Urothelium cell line (cell line): ENCODE measurements around the gene SRGAP2C.
A peak's percentile ranks its signal among the peaks of the same experiment; 100 is the strongest.
"Not testable (repeated sequence)": the region's sequence is repeated elsewhere in the genome, so short reads cannot be mapped to it uniquely, and the experiment has no call there.

Experiments
- DNase-seq: peaks from one replicate; pipeline ENCODE4 v3.0.0; 2011; ENCODE audit warnings: low spot score, mixed read lengths
- FAIRE-seq: peaks from 2 replicates; lab custom pipeline; 2011; peaks lifted over from hg19 to GRCh38; lab: Jason Lieb, UNC

Gene SRGAP2C

GRCh38 chr1:121362234-121362883 lies 177.6 kb downstream of the SRGAP2C start:
- not testable (repeated sequence) for DNase-seq, FAIRE-seq

- DNase-seq, FAIRE-seq: not testable (repeated sequence)
These were observed 180.5 kb downstream of the SRGAP2C start for GRCh38 chr1:121365316-121365715.

DNA sequence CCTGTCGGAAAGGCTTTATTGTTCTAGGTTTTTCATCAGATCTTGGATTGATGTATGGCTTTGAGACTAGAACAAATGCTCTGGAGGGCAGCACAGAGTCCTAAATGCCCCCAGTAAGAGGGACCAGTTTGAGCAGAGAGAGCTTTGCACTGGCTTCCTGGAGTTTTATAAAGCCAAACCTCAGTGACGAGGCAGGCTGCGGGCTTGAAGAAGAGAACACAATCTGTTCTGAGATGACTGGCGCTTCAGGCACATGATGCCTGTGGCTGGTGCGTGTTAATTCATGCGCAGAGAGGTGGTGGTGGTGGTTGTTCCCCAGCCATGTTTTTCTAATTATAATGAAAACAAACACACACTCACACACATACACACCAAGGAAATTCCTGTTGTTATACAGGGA lies 180.9 kb downstream of the SRGAP2C start:
- DNase-seq, FAIRE-seq: not testable (repeated sequence)

- not testable (repeated sequence) for DNase-seq, FAIRE-seq
These were observed 181.4 kb downstream of the SRGAP2C start for GRCh38 chr1:121366171-121366570.

GRCh38 chr1:121368910-121369309 lies 184.1 kb downstream of the SRGAP2C start:
- FAIRE-seq, DNase-seq: not testable (repeated sequence)

DNA sequence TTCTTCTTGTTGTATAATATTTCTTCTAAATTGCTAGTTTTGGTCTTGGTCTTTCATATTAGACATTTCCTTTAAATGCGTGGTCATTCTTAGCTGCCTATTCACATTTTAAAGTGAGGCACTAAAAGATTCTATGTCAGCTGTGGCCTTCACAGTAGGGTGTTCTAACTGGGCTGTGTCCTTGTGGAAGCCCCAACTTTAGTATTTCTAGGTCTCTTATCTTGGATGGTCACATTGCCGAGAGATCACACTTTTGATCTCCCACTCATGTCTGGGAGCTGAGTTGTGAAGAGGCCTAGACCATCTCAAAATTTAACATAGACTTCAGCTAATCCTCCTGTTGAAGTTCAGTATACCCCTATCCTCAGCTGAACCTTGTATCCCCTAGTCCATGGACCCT lies 185.2 kb downstream of the SRGAP2C start:
- DNase-seq, FAIRE-seq: not testable (repeated sequence)

DNA sequence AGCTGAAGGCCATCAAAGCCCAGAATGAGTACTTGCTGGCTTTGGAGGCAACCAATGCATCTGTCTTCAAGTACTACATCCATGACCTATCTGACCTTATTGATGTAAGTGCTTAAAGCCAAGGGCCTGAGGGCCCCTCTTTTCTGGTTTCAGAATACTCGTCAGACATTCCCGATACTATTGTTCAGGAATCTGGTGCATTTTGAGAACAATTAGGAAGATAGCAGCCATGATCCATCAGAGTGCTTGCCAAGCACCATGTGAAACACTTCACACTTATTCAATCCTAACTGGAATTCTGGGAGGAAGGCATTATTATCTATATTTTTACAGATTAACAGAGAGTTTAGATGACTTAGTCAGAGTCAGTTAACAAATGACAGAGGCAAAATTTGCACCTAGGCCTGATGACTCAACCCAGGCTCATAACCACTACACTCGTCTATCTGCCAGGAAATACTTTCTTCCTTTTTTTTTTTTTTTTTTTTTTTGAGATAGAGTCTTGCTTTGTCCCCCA lies 190.1 kb downstream of the SRGAP2C start:
- DNase-seq, FAIRE-seq: not testable (repeated sequence)

GRCh38 chr1:121376986-121377385 lies 192.2 kb downstream of the SRGAP2C start:
- FAIRE-seq, DNase-seq: not testable (repeated sequence)

DNA sequence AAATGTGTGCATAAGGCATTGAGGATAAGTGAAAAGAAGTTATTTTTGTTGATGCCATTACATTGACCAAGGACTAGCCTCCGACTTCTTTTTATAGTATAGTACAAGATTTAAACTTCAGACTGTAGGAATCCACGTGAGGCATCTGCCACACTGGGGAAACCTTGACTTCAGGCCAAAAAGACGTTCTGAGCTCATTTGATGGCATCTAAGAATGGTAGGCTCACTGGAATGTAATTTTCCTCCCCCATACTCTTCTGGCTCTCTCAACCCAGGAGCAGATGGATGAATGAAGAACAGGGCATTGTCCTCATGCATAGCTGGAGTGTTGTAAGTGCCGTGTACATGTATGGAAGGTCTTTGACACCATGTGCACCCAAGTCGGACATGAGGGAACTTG lies 194.0 kb downstream of the SRGAP2C start:
- not testable (repeated sequence) for FAIRE-seq, DNase-seq

DNA sequence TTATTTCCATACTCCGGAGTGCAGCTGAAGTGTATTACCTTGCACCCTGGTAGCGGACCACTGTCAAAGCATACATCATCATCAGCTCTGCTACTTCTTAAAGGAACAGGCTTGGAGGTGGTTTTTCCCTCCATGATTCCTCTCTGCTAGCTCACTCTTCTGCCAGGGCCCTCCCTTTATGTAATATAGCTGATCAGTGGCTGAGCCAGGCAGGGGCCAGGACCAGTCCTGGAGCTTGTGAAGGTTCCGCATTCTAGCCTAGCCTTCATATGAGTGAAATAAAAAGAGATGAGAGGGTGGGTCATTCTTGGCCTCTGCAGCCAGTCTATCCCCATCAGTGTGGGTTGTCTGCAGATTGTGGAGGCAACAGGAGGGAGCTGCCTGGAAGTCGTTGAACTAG lies 200.0 kb downstream of the SRGAP2C start:
- FAIRE-seq = not testable (repeated sequence)

DNA sequence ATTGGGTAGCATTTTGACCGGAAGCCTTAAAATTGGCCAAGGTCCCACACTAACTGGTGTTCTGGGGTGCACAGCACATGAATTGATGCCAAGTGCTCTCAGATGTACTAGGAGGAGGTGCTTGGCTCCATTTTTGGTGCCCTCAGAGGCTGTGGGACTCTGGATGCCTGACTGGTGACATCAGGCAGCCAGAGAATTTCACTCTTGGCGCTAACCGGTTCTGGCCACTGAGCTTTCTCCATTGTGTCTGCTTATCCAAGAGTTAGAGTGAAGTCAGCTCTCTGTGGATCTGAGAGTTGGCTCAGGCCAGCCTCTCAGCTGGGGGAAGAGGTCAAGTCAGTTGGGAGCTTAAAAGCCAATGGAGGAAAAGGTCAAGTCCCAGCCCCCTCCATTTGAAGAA lies 200.4 kb downstream of the SRGAP2C start:
- FAIRE-seq = peak; percentile 70
- not testable (repeated sequence) for DNase-seq

More for the DNA sequence above, 200.0 kb downstream of the SRGAP2C start:
- not testable (repeated sequence) for DNase-seq

DNA sequence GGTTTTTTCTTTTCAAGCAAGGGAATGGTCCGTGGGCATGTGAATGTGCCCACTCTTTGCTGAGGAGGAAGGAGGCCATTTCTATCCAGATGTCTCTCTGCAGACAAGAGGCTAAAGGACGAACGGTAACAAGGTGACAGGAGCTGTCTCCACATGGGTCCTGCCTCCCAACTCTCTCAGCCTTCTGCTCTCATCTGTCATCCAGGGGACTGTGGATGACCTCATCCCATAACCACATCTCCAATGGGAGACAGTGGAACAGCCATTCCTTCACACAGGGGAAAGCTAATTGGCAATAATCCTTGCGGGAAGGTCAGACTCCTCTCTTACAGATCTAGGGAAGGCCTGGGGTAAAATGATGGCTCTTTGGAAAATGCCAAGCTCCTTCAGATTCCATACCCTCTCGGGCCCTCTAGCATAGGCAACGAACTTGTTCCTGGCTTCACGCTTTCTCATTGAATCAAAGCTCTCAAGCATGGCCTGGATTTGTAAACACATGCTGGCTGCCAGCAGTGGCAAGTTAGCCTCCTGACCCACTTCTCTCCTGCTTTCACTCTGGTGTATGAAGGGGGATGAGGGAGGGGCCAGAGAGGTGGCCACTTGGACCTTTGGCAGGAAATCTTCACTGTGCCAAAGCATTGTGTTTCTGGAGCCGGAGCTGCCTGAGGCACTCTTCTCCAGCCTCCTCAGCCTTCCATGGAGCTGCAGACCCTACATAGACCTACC lies 201.0 kb downstream of the SRGAP2C start:
- FAIRE-seq = not testable (repeated sequence)

GRCh38 chr1:121386319-121386948 lies 201.7 kb downstream of the SRGAP2C start:
- not testable (repeated sequence) for FAIRE-seq, DNase-seq

More for the DNA sequence above, 201.0 kb downstream of the SRGAP2C start:
- DNase-seq = not testable (repeated sequence)

- DNase-seq, FAIRE-seq: not testable (repeated sequence)
These were observed 205.3 kb downstream of the SRGAP2C start for GRCh38 chr1:121389895-121390560.

DNA sequence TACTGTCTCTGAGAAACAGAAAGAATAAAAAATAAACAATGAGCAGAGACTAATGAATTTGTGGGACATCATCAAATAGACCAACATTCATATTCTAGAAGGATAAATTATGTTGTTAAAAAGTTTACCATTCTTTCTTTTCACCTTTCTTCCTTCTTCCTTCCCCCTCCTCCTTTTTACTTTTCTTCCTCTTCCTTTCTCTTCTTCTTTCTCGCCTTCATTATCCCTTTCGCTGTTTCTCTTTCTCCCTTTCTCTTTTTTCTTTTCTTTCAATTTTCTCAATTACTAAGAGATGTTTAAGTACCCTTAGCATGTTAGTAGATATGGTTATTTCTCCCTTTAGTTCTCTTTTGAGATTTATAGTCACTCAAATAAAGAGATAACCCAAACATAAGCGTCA lies 207.4 kb downstream of the SRGAP2C start:
- not testable (repeated sequence) for FAIRE-seq, DNase-seq

- DNase-seq, FAIRE-seq: not testable (repeated sequence)
These were observed 211.0 kb downstream of the SRGAP2C start for GRCh38 chr1:121395718-121396201.

GRCh38 chr1:121396335-121397081 lies 211.7 kb downstream of the SRGAP2C start:
- not testable (repeated sequence) for FAIRE-seq, DNase-seq

DNA sequence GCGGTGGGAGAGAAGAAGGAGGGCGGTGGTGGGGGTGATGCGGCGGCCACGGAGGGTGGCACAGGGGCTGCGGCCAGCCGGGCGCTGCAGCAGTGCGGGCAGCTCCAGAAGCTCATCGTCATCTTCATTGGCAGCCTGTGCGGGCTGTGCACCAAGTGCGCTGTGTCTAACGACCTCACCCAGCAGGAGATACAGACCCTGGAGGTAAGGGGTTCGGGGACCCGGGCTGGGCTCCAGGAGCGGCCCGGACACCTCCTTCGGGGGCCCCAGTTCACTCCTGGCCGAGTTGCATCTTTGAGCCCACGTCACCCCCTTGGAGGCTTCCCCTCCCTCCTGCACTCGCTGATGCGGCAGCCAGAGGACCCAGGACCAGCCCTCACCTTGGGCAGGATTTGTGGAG lies 212.3 kb downstream of the SRGAP2C start:
- not testable (repeated sequence) for DNase-seq, FAIRE-seq

- DNase-seq, FAIRE-seq: not testable (repeated sequence)
These were observed 214.4 kb downstream of the SRGAP2C start for GRCh38 chr1:121399193-121399592.
